Measurements from ENCODE around the gene BMP3. TPM values are rescaled to one million over a fixed set of nuclear protein-coding genes. Genes with fewer than 3 reads are reported as not detected.

The BMP3 gene
- total RNA-seq, 1 donor from 2014 or later: not detected

- no peak for DNase-seq (ENCODE audit: extremely low spot score, unreplicated experiment)
- Mint-ChIP-seq H3K4me1 (ENCODE audit: unreplicated experiment) (no peaks in the 10 kb centered on the region), H3K4me3 (ENCODE audit: unreplicated experiment) (no peak overlapping the region), H3K9me3 (ENCODE audit: unreplicated experiment) (no peaks in the 10 kb centered on the region), H3K36me3 (ENCODE audit: unreplicated experiment) (no peaks in the 10 kb centered on the region), H3K27me3 (ENCODE audit: unreplicated experiment) (peaks cover 11% of the 10 kb centered on the region), H3K27ac (ENCODE audit: unreplicated experiment) (no peak overlapping the region)
- TF ChIP-seq CTCF (IDR thresholded peaks at IDR 0.05): no peak
These were observed 12.3 kb downstream of the BMP3 start for GRCh38 chr4:81042578-81043365.

DNA sequence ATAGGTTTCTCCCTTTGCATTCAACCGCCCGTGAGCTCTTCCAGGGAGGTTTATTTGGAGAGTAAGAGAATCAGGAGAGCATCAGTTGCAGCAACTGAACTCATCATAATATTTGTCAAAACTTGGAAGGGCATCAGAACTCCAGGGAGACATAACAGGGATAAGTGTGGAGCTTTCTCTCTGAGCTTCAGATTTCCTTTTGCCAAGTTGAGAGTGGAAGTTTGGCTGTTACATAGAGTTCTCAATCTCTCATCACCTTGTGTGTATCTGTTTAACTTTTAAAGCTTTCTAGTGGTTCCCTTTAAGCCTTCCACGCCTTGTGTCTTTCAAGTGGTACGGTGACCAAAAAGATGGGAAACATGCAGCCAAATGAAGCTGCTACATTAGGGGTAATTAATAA is 18.8 kb downstream of the BMP3 start:
- Mint-ChIP-seq H3K4me3 (ENCODE audit: unreplicated experiment) (no peak overlapping the region), H3K36me3 (ENCODE audit: unreplicated experiment) (no peaks in the 10 kb centered on the region), H3K4me1 (ENCODE audit: unreplicated experiment) (no peaks in the 10 kb centered on the region), H3K27me3 (ENCODE audit: unreplicated experiment) (peaks cover 13% of the 10 kb centered on the region), H3K9me3 (ENCODE audit: unreplicated experiment) (no peaks in the 10 kb centered on the region), H3K27ac (ENCODE audit: unreplicated experiment) (no peak overlapping the region)
- no peak for TF ChIP-seq CTCF (IDR thresholded peaks at IDR 0.05)
- no peak for DNase-seq (ENCODE audit: extremely low spot score, unreplicated experiment)

DNA sequence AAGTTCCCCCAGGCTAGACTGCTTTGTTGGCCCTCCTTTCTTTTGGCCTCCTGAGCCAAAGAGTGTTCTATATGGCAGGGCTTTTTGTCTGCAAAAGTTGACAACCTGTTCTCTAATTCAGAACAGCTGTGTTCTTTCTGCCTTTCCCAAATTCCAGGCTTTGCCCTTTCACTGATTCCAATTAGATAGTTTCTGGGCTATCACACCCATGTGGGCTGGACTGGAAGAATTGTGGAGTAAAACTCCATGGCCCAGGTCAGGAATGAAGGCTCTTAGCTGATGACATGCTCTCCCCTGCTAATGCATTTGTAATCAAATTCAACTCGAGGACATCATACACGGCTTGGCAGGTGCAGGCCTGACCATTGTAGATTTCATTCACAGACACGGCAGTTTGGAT is 19.4 kb downstream of the BMP3 start:
- H3K27ac Mint-ChIP-seq (ENCODE audit: unreplicated experiment): no peak overlapping the region
- peaks cover 13% of the 10 kb centered on the region for H3K27me3 Mint-ChIP-seq (ENCODE audit: unreplicated experiment)
- no peaks in the 10 kb centered on the region for H3K9me3 Mint-ChIP-seq (ENCODE audit: unreplicated experiment)
- H3K4me3 Mint-ChIP-seq (ENCODE audit: unreplicated experiment): no peak overlapping the region
- H3K36me3 Mint-ChIP-seq (ENCODE audit: unreplicated experiment): no peaks in the 10 kb centered on the region
- H3K4me1 Mint-ChIP-seq (ENCODE audit: unreplicated experiment): no peaks in the 10 kb centered on the region
- DNase-seq (ENCODE audit: extremely low spot score, unreplicated experiment): no peak
- TF ChIP-seq CTCF (IDR thresholded peaks at IDR 0.05): no peak

GRCh38 chr4:81052119-81053068 is 21.9 kb downstream of the BMP3 start:
- DNase-seq (ENCODE audit: extremely low spot score, unreplicated experiment): no peak

More at GRCh38 chr4:81052119-81053068, 21.9 kb downstream of the BMP3 start:
- Mint-ChIP-seq H3K4me3 (ENCODE audit: unreplicated experiment) (no peak overlapping the region), H3K27me3 (ENCODE audit: unreplicated experiment) (peaks cover 16% of the 10 kb centered on the region), H3K36me3 (ENCODE audit: unreplicated experiment) (no peaks in the 10 kb centered on the region), H3K27ac (ENCODE audit: unreplicated experiment) (no peak overlapping the region), H3K9me3 (ENCODE audit: unreplicated experiment) (no peaks in the 10 kb centered on the region), H3K4me1 (ENCODE audit: unreplicated experiment) (no peaks in the 10 kb centered on the region)
- TF ChIP-seq CTCF (IDR thresholded peaks at IDR 0.05): peak; percentile 50

All from osteocyte (in vitro differentiated cells).